Transverse colon (tissue), 4 donors: ENCODE measurements around the gene MYOM1. TPM values are rescaled to one million over a fixed set of nuclear protein-coding genes. Genes with fewer than 3 reads are reported as not detected.

Experiments used
- DNase-seq: peaks from one replicate; pipeline ENCODE4 v3.0.0-alpha.2; 2019
- H3K27ac ChIP-seq, 4 donors: fragments of 200-600 bp; sonication (generic); 2 replicates each; pipeline ENCODE4 v1.5.1; 2016 to 2018; ENCODE audit warnings: inconsistent platforms in 4 of 4
- H3K27me3 ChIP-seq: fragments of 200-600 bp; sonication (generic); 2 replicates; pipeline ENCODE4 v1.5.1; 2017; ENCODE audit warnings: inconsistent platforms
- H3K36me3 ChIP-seq, 4 donors: fragments of 200-600 bp; sonication (generic); 2 replicates each; pipeline ENCODE4 v1.5.1; 2017 to 2019; ENCODE audit warnings: inconsistent platforms in 4 of 4
- H3K4me1 ChIP-seq, 4 donors: fragments of 200-600 bp; sonication (generic); 2 replicates each; pipeline ENCODE4 v1.5.1; 2017 to 2020; ENCODE audit warnings: inconsistent platforms in 4 of 4
- H3K4me3 ChIP-seq, 4 donors: fragments of 200-600 bp; sonication (generic); 1 replicate in 1 of 4; 2 replicates in 3 of 4; pipeline versions ENCODE4 v1.5.1 to v1.6.1; 2017 to 2019; ENCODE audit warnings: inconsistent platforms in 4 of 4
- H3K9me3 ChIP-seq, 2 donors: fragments of 200-600 bp; sonication (generic); 2 replicates each; pipeline ENCODE4 v1.5.1; 2017 to 2019; ENCODE audit warnings: inconsistent platforms in 2 of 2
- CTCF ChIP-seq, 5 experiments: fragments of 200-600 bp in 3 of 5; fragments of 450-650 bp in 2 of 5; sonication (generic) in 3 of 5; IDR thresholded peaks; 1 replicate in 2 of 5; 2 replicates in 3 of 5; pipeline ENCODE4 v1.5.1; 2016 to 2017; ENCODE audit warnings: antibody characterized with exemption in 5 of 5, inconsistent platforms in 3 of 5, mild to moderate bottlenecking in 2 of 5, moderate library complexity in 1 of 5
- EP300 ChIP-seq: sonication (generic); formaldehyde crosslinking; IDR thresholded peaks from one replicate; pipeline ENCODE4 v1.6.1; 2017; ENCODE audit warnings: antibody characterized with exemption, low read depth
- POLR2A ChIP-seq: fragments of 450-650 bp; IDR thresholded peaks from one replicate; pipeline ENCODE4 v1.6.1; 2016; ENCODE audit warnings: antibody characterized with exemption, mild to moderate bottlenecking, moderate library complexity
- POLR2AphosphoS5 ChIP-seq, 3 donors: sonication (generic); formaldehyde crosslinking; IDR thresholded peaks; one replicate each; pipeline ENCODE4 v1.6.1; 2016; ENCODE audit warnings: antibody characterized with exemption in 3 of 3
- WGBS, 2 donors: methylation state at CpG; one replicate each; pipeline ENCODE4 v1.1.5; 2018; ENCODE audit warnings: low coverage in 1 of 2; 5-methylcytosine and 5-hydroxymethylcytosine counted together
- in situ Hi-C, 4 donors: fragments of 200-750 bp; cut with MboI; loops; one replicate each; pipeline versions ENCODE4 v1.15.0 to v1.15.1; 2017; ENCODE audit warnings: low sequenced_read_pairs in 3 of 4, low pct_ligation_motif_present in 1 of 4, low pct_unique_long_range_greater_than_20kb in 1 of 4
- intact Hi-C: fragments of 100-400 bp; cut with DNase I; formaldehyde crosslinking; loops from one replicate; pipeline ENCODE4 v1.15.1; 2023; ENCODE audit warnings: low total_unique reads
- total RNA-seq, 4 donors: library from RNA; depleted of rRNA; stranded (reverse); fragments of >200 nt; gene quantifications; one replicate each; pipeline ENCODE4 v1.1.0, GENCODE V29; 2016

Gene MYOM1
- total RNA-seq, 4 donors from 2014 or later = 6.0 to 30.4 (median 7.7) TPM

- H3K27ac ChIP-seq = peak overlapping the region; percentile 43 to 73 (median 62)
- H3K4me3 ChIP-seq = no peak overlapping the region
- DNase-seq = no peak
- in situ Hi-C loops (no loop called here), intact Hi-C loops (no loop called here)
- no peaks in the 10 kb centered on the region for H3K27me3 ChIP-seq
- WGBS, 2 donors = 43 to 51% methylated on average over 3 to 5 of the region's 5 CpGs
- TF ChIP-seq CTCF (IDR thresholded peaks at IDR 0.05) (no peak), POLR2AphosphoS5 (IDR thresholded peaks at IDR 0.05) (no peak), EP300 (no peak), POLR2A (no peak)
- H3K9me3 ChIP-seq = no peaks in the 10 kb centered on the region
- peaks cover 14 to 54% (median 22%) of the 10 kb centered on the region in 4 donors for H3K4me1 ChIP-seq
- H3K36me3 ChIP-seq = peaks cover 0 to 49% (median 20%) of the 10 kb centered on the region in 4 donors
Observed at GRCh38 chr18:3256693-3257626, 37.2 kb upstream of the MYOM1 start.

- Histone ChIP-seq H3K4me3 (no peak overlapping the region), H3K9me3 (no peaks in the 10 kb centered on the region), H3K27ac (peak overlapping the region in 3 of 4 donors; percentile 2 to 72 (median 26)), H3K4me1 (peaks cover 14 to 63% (median 26%) of the 10 kb centered on the region in 4 donors), H3K36me3 (peaks cover 0 to 49% (median 20%) of the 10 kb centered on the region in 4 donors), H3K27me3 (no peaks in the 10 kb centered on the region)
- TF ChIP-seq CTCF (IDR thresholded peaks at IDR 0.05) (no peak), EP300 (no peak), POLR2AphosphoS5 (IDR thresholded peaks at IDR 0.05) (no peak), POLR2A (no peak)
- in situ Hi-C loops (no loop called here), intact Hi-C loops (no loop called here)
- no peak for DNase-seq
- WGBS, 2 donors = 65 to 72% methylated on average over 4 to 5 of the region's 5 CpGs
Observed at GRCh38 chr18:3255611-3256165, 35.9 kb upstream of the MYOM1 start.

GRCh38 chr18:3254725-3255124 is 35.0 kb upstream of the MYOM1 start:
- peaks cover 18 to 64% (median 26%) of the 10 kb centered on the region in 4 donors for H3K4me1 ChIP-seq
- in situ Hi-C loops (no loop called here), intact Hi-C loops (no loop called here)
- H3K27me3 ChIP-seq = no peaks in the 10 kb centered on the region
- 85 to 90% methylated on average over 4 of the region's 4 CpGs for WGBS, 2 donors
- H3K4me3 ChIP-seq = no peak overlapping the region
- H3K36me3 ChIP-seq = peaks cover 0 to 54% (median 20%) of the 10 kb centered on the region in 4 donors
- TF ChIP-seq POLR2AphosphoS5 (IDR thresholded peaks at IDR 0.05) (no peak), POLR2A (no peak), CTCF (IDR thresholded peaks at IDR 0.05) (no peak), EP300 (no peak)
- H3K27ac ChIP-seq = peak overlapping the region in 1 of 4 donors; percentile 4
- no peak for DNase-seq
- no peaks in the 10 kb centered on the region for H3K9me3 ChIP-seq

- H3K4me3 ChIP-seq = no peak overlapping the region
- intact Hi-C loops = no loop called here
- TF ChIP-seq POLR2AphosphoS5 (IDR thresholded peaks at IDR 0.05) = no peak
- no peak for TF ChIP-seq EP300
- TF ChIP-seq POLR2A = no peak
- H3K9me3 ChIP-seq = no peaks in the 10 kb centered on the region
- H3K27ac ChIP-seq = peak overlapping the region in 2 of 4 donors; percentile 14 to 17
- 82 to 100% methylated on average over 1 of the region's 1 CpG for WGBS, 2 donors
- no peak for DNase-seq
- peaks cover 0 to 55% (median 21%) of the 10 kb centered on the region in 4 donors for H3K36me3 ChIP-seq
- in situ Hi-C loops = no loop called here
- H3K4me1 ChIP-seq = peaks cover 23 to 75% (median 34%) of the 10 kb centered on the region in 4 donors
- H3K27me3 ChIP-seq = no peaks in the 10 kb centered on the region
Observed at GRCh38 chr18:3252843-3253242, 33.1 kb upstream of the MYOM1 start.
